Activated T-helper 2 cell treated with anti-CD3 and anti-CD28 coated beads, Interferon-gamma antibody, Interleukin-2, Interleukin-4, amounts not matched to agents 10 μg/mL and 5 μg/mL and 100 μg/mL, durations not matched to agents 14 hours and 24 hours and 36 hours (primary cell): ENCODE data around the gene C1orf52. TPM values are rescaled to one million over a fixed set of nuclear protein-coding genes. Genes with fewer than 3 reads are reported as not detected.
"Not testable (repeated sequence)": the region's sequence is repeated elsewhere in the genome, so short reads cannot be mapped to it uniquely, and the experiment has no call there.

ENCODE experiments used
- DNase-seq: peaks from one replicate; pipeline ENCODE4 v3.0.0; 2021; ENCODE audit warnings: low spot score
- H3K27ac Mint-ChIP-seq: one replicate; pipeline ENCODE4 v1.8.0; 2021; ENCODE audit warnings: mixed read lengths
- H3K27me3 Mint-ChIP-seq: one replicate; pipeline ENCODE4 v1.8.0; 2021; ENCODE audit warnings: low read depth, mixed read lengths
- H3K36me3 Mint-ChIP-seq: one replicate; pipeline ENCODE4 v1.8.0; 2021; ENCODE audit warnings: low read depth, mixed read lengths
- H3K4me1 Mint-ChIP-seq: one replicate; pipeline ENCODE4 v1.8.0; 2021; ENCODE audit warnings: low read depth, mixed read lengths
- H3K4me3 Mint-ChIP-seq: one replicate; pipeline ENCODE4 v1.8.0; 2021; ENCODE audit warnings: low read depth, mild to moderate bottlenecking, moderate library complexity, mixed read lengths
- H3K9me3 Mint-ChIP-seq: one replicate; pipeline ENCODE4 v1.8.0; 2021; ENCODE audit warnings: mixed read lengths
- intact Hi-C: fragments of 100-400 bp; cut with micrococcal nuclease; formaldehyde crosslinking; loops from one replicate; pipeline ENCODE4 v1.15.1; 2023
- total RNA-seq: library from RNA; stranded (reverse); gene quantifications from 2 replicates; pipeline ENCODE4 v1.2.3, GENCODE V29; 2022

Gene C1orf52
- total RNA-seq, 1 donor from 2014 or later: 25.8 TPM

GRCh38 chr1:85276215-85276977, 16.9 kb upstream of the C1orf52 start, which contains the start of gene BCL10:
BCL10 (minus strand) TSS chr1:85276632; CDS start chr1:85276352, 280 bp downstream.
- peaks cover 47% of the 10 kb centered on the region for H3K4me1 Mint-ChIP-seq
- H3K27me3 Mint-ChIP-seq: peaks cover 12% of the 10 kb centered on the region

DNA sequence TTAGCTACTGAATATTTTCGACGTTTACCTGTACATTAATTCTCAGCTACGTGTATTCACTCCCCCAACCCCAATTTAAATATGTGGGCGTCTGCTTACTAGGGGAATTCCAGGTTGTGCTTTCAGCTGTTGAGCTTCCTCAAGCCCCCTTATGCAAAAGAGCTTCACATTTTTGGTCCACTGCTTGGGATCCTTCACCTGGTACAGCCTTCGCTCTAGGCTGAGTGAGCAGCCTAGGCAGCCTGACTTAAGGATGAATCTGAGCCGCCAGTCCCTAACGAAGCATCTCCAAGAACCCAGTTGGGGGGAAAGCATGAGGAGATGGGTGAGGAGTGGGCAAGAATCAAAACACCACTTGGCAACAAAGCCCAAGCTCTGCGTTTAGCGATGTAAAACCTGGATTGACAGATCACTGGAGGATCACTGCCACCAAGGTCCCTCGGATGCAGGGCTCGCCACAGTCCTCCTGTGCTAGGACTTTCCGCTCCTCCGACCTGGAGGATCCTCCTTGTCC, 16.3 kb upstream of the C1orf52 start:
- peak overlapping the region; percentile 87 for H3K27ac Mint-ChIP-seq
- no peaks in the 10 kb centered on the region for H3K9me3 Mint-ChIP-seq
- no peak for DNase-seq
- H3K36me3 Mint-ChIP-seq: peaks cover 37% of the 10 kb centered on the region
- peak overlapping the region; percentile 83 for H3K4me3 Mint-ChIP-seq
- peaks cover 6% of the 10 kb centered on the region for H3K27me3 Mint-ChIP-seq
- H3K4me1 Mint-ChIP-seq: peaks cover 52% of the 10 kb centered on the region
- intact Hi-C loops: loop anchor here (1.0 to 10.0 kb wide), 8 partner anchors 16 to 1128 kb away; partner anchors contain the start of genes C1orf52, CTBS, GNG5 and ODF2L

More at GRCh38 chr1:85276215-85276977, 16.9 kb upstream of the C1orf52 start, which contains the start of gene BCL10:
- Mint-ChIP-seq H3K27ac (peak within 1 kb of the TSS; percentile 87), H3K36me3 (peaks cover 31% of the 10 kb centered on the region), H3K9me3 (no peaks in the 10 kb centered on the region), H3K4me3 (peak within 1 kb of the TSS; percentile 83)
- intact Hi-C loops: loop anchor here (1.0 to 10.0 kb wide), 8 partner anchors 17 to 1129 kb away; partner anchors contain the start of genes C1orf52, CTBS, GNG5 and ODF2L
- peak; percentile 98 for DNase-seq

DNA sequence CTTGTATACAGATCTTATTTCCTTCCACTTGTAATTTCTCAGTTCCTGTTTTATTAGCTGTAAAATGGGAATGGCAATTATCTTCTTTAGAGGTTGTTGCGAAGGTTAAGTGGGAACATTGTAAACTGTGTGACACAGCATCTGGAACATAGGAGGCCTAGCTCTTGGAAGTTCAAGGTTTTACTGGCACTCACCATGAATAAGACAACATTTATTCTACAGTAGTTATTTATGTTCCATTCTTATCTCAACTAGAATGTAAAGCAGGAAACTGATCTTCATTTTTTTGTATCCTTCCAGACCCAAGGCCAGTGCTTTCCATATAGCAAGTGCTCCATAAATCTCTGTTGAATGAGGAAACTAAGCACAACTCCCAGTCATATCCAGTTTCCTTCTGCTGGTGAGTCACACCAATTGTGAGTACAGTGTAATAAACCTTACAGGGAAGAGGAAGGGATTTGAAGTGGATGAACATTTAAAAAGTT, 15.5 kb upstream of the C1orf52 start:
- Mint-ChIP-seq H3K9me3 (no peaks in the 10 kb centered on the region), H3K4me1 (peaks cover 52% of the 10 kb centered on the region), H3K27me3 (peaks cover 5% of the 10 kb centered on the region), H3K4me3 (peak overlapping the region; percentile 83), H3K27ac (peak overlapping the region; percentile 87), H3K36me3 (peaks cover 42% of the 10 kb centered on the region)
- intact Hi-C loops: loop anchor here (5.0 to 10.0 kb wide), 6 partner anchors 213 to 1128 kb away; partner anchors contain the start of genes CTBS, GNG5, ODF2L and SPATA1
- DNase-seq: no peak

DNA sequence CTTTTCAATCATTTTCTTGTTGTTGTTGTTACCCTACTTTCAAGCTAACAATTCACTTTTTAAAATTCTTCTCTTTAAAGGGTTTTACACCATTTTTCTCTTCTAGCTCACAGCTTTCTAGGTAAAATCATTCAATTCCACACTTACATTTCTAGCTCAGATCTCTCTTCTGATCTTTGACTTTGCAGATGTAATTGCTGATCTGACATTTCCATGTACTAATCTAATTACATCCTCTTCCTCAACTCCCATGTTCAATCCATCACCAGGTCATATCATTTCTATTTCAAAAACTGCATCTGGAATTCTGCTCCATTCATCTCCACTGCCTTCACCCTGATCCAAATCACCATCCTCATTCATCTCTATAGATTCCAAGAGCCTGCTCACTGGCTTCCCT, 13.9 kb upstream of the C1orf52 start:
- Mint-ChIP-seq H3K27ac (no peak overlapping the region), H3K36me3 (peaks cover 51% of the 10 kb centered on the region), H3K4me3 (no peak overlapping the region), H3K9me3 (no peaks in the 10 kb centered on the region), H3K4me1 (peaks cover 39% of the 10 kb centered on the region), H3K27me3 (no peaks in the 10 kb centered on the region)
- intact Hi-C loops: loop anchor here (10.0 kb wide), 1 partner anchor 579 kb away; the partner anchor contains the start of gene SSX2IP
- DNase-seq: no peak

- H3K27me3 Mint-ChIP-seq: no peaks in the 10 kb centered on the region
- H3K9me3 Mint-ChIP-seq: no peaks in the 10 kb centered on the region
- H3K4me1 Mint-ChIP-seq: peaks cover 24% of the 10 kb centered on the region
- intact Hi-C loops: no loop called here
- no peak for DNase-seq
- H3K4me3 Mint-ChIP-seq: no peak overlapping the region
- H3K36me3 Mint-ChIP-seq: peaks cover 49% of the 10 kb centered on the region
- peak overlapping the region; percentile 28 for H3K27ac Mint-ChIP-seq
Observed at GRCh38 chr1:85268801-85269585, 9.5 kb upstream of the C1orf52 start.

DNA sequence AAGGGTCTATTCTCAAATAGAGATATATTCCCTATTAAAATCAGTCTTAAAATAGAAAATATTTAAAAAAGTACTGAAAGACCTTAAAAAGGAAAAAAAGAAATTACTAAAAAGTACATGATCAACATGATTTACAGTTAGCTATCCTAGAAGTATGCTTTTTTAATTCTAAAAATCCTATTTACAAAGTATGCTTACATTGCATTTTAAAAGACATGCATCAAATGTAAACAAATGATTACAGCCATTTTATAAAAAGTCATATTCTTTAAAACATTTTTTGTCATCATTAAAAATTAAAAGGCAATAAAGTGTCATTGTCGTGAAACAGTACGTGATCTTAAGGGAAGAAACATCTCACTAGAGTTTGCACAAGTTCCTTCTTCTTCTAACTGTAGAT, 7.9 kb upstream of the C1orf52 start:
- peaks cover 45% of the 10 kb centered on the region for H3K36me3 Mint-ChIP-seq
- H3K4me1 Mint-ChIP-seq: peaks cover 12% of the 10 kb centered on the region
- DNase-seq: no peak
- H3K9me3 Mint-ChIP-seq: no peaks in the 10 kb centered on the region
- H3K4me3 Mint-ChIP-seq: no peak overlapping the region
- no peaks in the 10 kb centered on the region for H3K27me3 Mint-ChIP-seq
- intact Hi-C loops: no loop called here
- H3K27ac Mint-ChIP-seq: no peak overlapping the region

- intact Hi-C loops: no loop called here
- Mint-ChIP-seq H3K27ac (no peak overlapping the region), H3K9me3 (peaks cover 5% of the 10 kb centered on the region), H3K4me3 (no peak overlapping the region), H3K4me1 (peaks cover 10% of the 10 kb centered on the region), H3K27me3 (no peaks in the 10 kb centered on the region), H3K36me3 (peaks cover 26% of the 10 kb centered on the region)
- no peak for DNase-seq
Observed at GRCh38 chr1:85264150-85264549, 4.7 kb upstream of the C1orf52 start.

- Mint-ChIP-seq H3K36me3 (peaks cover 30% of the 10 kb centered on the region), H3K27ac (no peak overlapping the region), H3K4me1 (peaks cover 16% of the 10 kb centered on the region), H3K4me3 (no peak overlapping the region), H3K9me3 (peaks cover 5% of the 10 kb centered on the region), H3K27me3 (no peaks in the 10 kb centered on the region)
- intact Hi-C loops: no loop called here
- DNase-seq: no peak
Observed at GRCh38 chr1:85262985-85263384, 3.5 kb upstream of the C1orf52 start.

- no peak for DNase-seq
- Mint-ChIP-seq H3K9me3 (peaks cover 5% of the 10 kb centered on the region), H3K27ac (no peak overlapping the region), H3K36me3 (peaks cover 45% of the 10 kb centered on the region), H3K4me3 (peak overlapping the region; percentile 95), H3K4me1 (peaks cover 25% of the 10 kb centered on the region), H3K27me3 (no peaks in the 10 kb centered on the region)
- intact Hi-C loops: loop anchor here (1.0 to 5.0 kb wide), 6 partner anchors 16 to 688 kb away; partner anchors contain the start of genes BCL10, CTBS and SYDE2
Observed at GRCh38 chr1:85259912-85260274, 431 bp upstream of the C1orf52 start.

GRCh38 chr1:85258536-85259117, 835 bp downstream of the C1orf52 start:
- Mint-ChIP-seq H3K36me3 (peaks cover 42% of the 10 kb centered on the region), H3K9me3 (peaks cover 5% of the 10 kb centered on the region), H3K27me3 (no peaks in the 10 kb centered on the region), H3K27ac (peak overlapping the region; percentile 89), H3K4me3 (peak overlapping the region; percentile 95), H3K4me1 (peaks cover 23% of the 10 kb centered on the region)
- intact Hi-C loops: loop anchor here (1.0 to 5.0 kb wide), 6 partner anchors 18 to 686 kb away; partner anchors contain the start of genes BCL10, CTBS and SYDE2
- no peak for DNase-seq

DNA sequence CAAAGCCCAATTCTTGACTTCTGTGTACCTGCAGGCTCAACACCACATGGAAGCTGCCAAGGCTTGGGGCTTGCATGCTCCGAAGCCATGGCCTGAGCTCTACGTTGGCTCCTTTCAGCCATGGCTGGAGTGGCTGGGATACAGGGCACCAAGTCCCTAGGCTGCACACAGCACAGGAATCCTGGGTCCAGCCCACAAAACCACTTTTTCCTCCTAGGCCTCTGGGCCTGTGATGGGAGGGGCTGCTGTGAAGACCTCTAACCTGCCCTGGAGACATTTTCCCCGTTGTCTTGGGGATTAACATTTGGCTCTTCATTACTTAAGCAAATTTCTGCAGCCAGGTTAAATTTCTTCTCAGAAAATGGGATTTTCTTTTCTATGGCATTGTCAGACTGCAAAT, 10.4 kb downstream of the C1orf52 start:
- H3K27ac Mint-ChIP-seq, H3K9me3 Mint-ChIP-seq, H3K4me1 Mint-ChIP-seq, H3K27me3 Mint-ChIP-seq, intact Hi-C loops, H3K4me3 Mint-ChIP-seq, DNase-seq: not testable (repeated sequence)
- peaks cover 36% of the 10 kb centered on the region for H3K36me3 Mint-ChIP-seq

GRCh38 chr1:85245891-85246290, 13.6 kb downstream of the C1orf52 start:
- no peaks in the 10 kb centered on the region for H3K27me3 Mint-ChIP-seq
- intact Hi-C loops: no loop called here
- no peak overlapping the region for H3K27ac Mint-ChIP-seq
- no peak for DNase-seq
- peaks cover 14% of the 10 kb centered on the region for H3K36me3 Mint-ChIP-seq
- peaks cover 11% of the 10 kb centered on the region for H3K4me1 Mint-ChIP-seq
- no peak overlapping the region for H3K4me3 Mint-ChIP-seq
- H3K9me3 Mint-ChIP-seq: no peaks in the 10 kb centered on the region
